K562 (cell line): ENCODE results near the gene PDE11A. TPM values are rescaled to one million over a fixed set of nuclear protein-coding genes. Genes with fewer than 3 reads are reported as not detected.

Experiments used
- CCAR2 ChIP-seq: fragments of 200-400 bp; formaldehyde crosslinking; IDR thresholded peaks from 2 replicates; pipeline ENCODE4 v1.6.1; 2017; ENCODE audit warnings: mild to moderate bottlenecking, low read depth, low read length
- NCOA1 ChIP-seq: fragments of 450-650 bp; IDR thresholded peaks from 2 replicates; pipeline ENCODE4 v1.6.1; 2016; ENCODE audit warnings: low read depth
- SIX5 ChIP-seq, 2 experiments: IDR thresholded peaks; 2 replicates each; pipeline ENCODE4 v1.6.1; 2011; ENCODE audit warnings: low read length in 2 of 2, borderline replicate concordance in 1 of 2, low read depth in 1 of 2, mild to moderate bottlenecking in 1 of 2, moderate library complexity in 1 of 2; ENCODE audit not compliant: insufficient read depth in 1 of 2
- ZNF146 ChIP-seq: IDR thresholded peaks from one replicate; pipeline ENCODE4 v1.6.1; 2018; ENCODE audit warnings: missing compliant biosample characterization; ENCODE audit not compliant: unreplicated experiment
- ZNF347 ChIP-seq: fragments of 450-650 bp; formaldehyde crosslinking; IDR thresholded peaks from 2 replicates; pipeline ENCODE4 v1.4.0; 2020; ENCODE audit warnings: low read depth, mild to moderate bottlenecking, moderate library complexity
- polyA plus RNA-seq, 8 experiments: library from polyadenylated mRNA; depleted of rRNA in 4 of 8; stranded (reverse) in 5 of 8; unstranded in 3 of 8; fragments of >200 nt; fragmentation: Nextera tagmentation in 2 of 8; fragmentation: Illumina TruSeq in 1 of 8; extraction: Ambion mirVana in 2 of 8; extraction: Trizol in 1 of 8; gene quantifications; 2 replicates each; pipeline versions ENCODE4 v1.2.1 to v1.2.3, GENCODE V29; 2011 to 2014; ENCODE audit warnings: inconsistent platforms in 1 of 8, missing spikeins in 1 of 8
- total RNA-seq, 7 experiments: library from RNA; depleted of rRNA in 6 of 7; stranded (reverse); fragments of >200 nt in 6 of 7; fragmentation: Illumina TruSeq in 2 of 7; extraction: Trizol in 2 of 7; gene quantifications; 2 replicates each; pipeline versions ENCODE4 v1.2.1 to v1.2.3, GENCODE V29; 2011 to 2021; ENCODE audit warnings: low replicate concordance in 1 of 7
- TF ChIP-seq, protein P1 (sequence below): fragments of 250-450 bp; sonication (Bioruptor Pico); IDR thresholded peaks from 2 replicates; pipeline ENCODE4 v1.4.0; 2020
- TF ChIP-seq, protein P2 (sequence below): fragments of 450-650 bp; formaldehyde crosslinking; IDR thresholded peaks from 2 replicates; pipeline ENCODE4 v1.4.0; 2020; ENCODE audit warnings: mild to moderate bottlenecking
- TF ChIP-seq, protein P3 (sequence below): fragments of 200-600 bp; sonication (generic); IDR thresholded peaks from one replicate; pipeline ENCODE4 v1.6.1; 2012; ENCODE audit warnings: mild to moderate bottlenecking, low read depth, low read length, inconsistent platforms

Gene PDE11A
- total and polyA plus RNA-seq, 9 of the 15 experiments (the other 6 are each of a cell fraction or from before 2014, with no cell fraction given) = 3.2 to 22.1 (median 5.7) TPM

DNA sequence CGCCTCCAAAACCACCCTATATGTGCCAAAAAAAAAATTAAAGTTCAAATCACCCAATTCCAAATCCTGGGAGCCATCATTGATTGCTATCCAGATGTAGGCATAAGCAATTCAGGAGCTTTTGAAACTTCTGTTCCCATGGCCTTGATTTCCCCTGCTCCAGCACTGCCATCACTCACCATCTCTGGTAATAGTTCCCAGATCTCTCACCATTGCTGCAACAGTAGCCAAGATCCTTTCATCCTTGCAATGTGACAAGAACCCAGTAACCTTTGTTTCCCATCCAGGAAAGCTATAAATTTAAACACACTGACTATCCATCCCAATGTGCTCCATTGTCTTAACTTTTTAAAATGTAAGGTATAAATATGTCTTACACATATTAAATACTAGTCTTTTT is 155.4 kb downstream of the PDE11A start (continued):
- TF ChIP-seq, protein P1, sequence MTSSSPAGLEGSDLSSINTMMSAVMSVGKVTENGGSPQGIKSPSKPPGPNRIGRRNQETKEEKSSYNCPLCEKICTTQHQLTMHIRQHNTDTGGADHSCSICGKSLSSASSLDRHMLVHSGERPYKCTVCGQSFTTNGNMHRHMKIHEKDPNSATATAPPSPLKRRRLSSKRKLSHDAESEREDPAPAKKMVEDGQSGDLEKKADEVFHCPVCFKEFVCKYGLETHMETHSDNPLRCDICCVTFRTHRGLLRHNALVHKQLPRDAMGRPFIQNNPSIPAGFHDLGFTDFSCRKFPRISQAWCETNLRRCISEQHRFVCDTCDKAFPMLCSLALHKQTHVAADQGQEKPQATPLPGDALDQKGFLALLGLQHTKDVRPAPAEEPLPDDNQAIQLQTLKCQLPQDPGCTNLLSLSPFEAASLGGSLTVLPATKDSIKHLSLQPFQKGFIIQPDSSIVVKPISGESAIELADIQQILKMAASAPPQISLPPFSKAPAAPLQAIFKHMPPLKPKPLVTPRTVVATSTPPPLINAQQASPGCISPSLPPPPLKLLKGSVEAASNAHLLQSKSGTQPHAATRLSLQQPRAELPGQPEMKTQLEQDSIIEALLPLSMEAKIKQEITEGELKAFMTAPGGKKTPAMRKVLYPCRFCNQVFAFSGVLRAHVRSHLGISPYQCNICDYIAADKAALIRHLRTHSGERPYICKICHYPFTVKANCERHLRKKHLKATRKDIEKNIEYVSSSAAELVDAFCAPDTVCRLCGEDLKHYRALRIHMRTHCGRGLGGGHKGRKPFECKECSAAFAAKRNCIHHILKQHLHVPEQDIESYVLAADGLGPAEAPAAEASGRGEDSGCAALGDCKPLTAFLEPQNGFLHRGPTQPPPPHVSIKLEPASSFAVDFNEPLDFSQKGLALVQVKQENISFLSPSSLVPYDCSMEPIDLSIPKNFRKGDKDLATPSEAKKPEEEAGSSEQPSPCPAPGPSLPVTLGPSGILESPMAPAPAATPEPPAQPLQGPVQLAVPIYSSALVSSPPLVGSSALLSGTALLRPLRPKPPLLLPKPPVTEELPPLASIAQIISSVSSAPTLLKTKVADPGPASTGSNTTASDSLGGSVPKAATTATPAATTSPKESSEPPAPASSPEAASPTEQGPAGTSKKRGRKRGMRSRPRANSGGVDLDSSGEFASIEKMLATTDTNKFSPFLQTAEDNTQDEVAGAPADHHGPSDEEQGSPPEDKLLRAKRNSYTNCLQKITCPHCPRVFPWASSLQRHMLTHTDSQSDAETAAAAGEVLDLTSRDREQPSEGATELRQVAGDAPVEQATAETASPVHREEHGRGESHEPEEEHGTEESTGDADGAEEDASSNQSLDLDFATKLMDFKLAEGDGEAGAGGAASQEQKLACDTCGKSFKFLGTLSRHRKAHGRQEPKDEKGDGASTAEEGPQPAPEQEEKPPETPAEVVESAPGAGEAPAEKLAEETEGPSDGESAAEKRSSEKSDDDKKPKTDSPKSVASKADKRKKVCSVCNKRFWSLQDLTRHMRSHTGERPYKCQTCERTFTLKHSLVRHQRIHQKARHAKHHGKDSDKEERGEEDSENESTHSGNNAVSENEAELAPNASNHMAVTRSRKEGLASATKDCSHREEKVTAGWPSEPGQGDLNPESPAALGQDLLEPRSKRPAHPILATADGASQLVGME (CRISPR knock-in tag) = no peak
- TF ChIP-seq CCAR2 (no peak), ZNF146 (CRISPR knock-in tag) (no peak), ZNF347 (CRISPR knock-in tag) (no peak), NCOA1 (no peak), SIX5 (IDR thresholded peaks at IDR 0.05; ENCODE audit: borderline replicate concordance in 1 of 2, insufficient read depth in 1 of 2, low read depth in 1 of 2, low read length in 2 of 2) (no peak)
- TF ChIP-seq, protein P2, sequence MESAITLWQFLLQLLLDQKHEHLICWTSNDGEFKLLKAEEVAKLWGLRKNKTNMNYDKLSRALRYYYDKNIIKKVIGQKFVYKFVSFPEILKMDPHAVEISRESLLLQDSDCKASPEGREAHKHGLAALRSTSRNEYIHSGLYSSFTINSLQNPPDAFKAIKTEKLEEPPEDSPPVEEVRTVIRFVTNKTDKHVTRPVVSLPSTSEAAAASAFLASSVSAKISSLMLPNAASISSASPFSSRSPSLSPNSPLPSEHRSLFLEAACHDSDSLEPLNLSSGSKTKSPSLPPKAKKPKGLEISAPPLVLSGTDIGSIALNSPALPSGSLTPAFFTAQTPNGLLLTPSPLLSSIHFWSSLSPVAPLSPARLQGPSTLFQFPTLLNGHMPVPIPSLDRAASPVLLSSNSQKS (CRISPR knock-in tag) = no peak
- TF ChIP-seq, protein P3, sequence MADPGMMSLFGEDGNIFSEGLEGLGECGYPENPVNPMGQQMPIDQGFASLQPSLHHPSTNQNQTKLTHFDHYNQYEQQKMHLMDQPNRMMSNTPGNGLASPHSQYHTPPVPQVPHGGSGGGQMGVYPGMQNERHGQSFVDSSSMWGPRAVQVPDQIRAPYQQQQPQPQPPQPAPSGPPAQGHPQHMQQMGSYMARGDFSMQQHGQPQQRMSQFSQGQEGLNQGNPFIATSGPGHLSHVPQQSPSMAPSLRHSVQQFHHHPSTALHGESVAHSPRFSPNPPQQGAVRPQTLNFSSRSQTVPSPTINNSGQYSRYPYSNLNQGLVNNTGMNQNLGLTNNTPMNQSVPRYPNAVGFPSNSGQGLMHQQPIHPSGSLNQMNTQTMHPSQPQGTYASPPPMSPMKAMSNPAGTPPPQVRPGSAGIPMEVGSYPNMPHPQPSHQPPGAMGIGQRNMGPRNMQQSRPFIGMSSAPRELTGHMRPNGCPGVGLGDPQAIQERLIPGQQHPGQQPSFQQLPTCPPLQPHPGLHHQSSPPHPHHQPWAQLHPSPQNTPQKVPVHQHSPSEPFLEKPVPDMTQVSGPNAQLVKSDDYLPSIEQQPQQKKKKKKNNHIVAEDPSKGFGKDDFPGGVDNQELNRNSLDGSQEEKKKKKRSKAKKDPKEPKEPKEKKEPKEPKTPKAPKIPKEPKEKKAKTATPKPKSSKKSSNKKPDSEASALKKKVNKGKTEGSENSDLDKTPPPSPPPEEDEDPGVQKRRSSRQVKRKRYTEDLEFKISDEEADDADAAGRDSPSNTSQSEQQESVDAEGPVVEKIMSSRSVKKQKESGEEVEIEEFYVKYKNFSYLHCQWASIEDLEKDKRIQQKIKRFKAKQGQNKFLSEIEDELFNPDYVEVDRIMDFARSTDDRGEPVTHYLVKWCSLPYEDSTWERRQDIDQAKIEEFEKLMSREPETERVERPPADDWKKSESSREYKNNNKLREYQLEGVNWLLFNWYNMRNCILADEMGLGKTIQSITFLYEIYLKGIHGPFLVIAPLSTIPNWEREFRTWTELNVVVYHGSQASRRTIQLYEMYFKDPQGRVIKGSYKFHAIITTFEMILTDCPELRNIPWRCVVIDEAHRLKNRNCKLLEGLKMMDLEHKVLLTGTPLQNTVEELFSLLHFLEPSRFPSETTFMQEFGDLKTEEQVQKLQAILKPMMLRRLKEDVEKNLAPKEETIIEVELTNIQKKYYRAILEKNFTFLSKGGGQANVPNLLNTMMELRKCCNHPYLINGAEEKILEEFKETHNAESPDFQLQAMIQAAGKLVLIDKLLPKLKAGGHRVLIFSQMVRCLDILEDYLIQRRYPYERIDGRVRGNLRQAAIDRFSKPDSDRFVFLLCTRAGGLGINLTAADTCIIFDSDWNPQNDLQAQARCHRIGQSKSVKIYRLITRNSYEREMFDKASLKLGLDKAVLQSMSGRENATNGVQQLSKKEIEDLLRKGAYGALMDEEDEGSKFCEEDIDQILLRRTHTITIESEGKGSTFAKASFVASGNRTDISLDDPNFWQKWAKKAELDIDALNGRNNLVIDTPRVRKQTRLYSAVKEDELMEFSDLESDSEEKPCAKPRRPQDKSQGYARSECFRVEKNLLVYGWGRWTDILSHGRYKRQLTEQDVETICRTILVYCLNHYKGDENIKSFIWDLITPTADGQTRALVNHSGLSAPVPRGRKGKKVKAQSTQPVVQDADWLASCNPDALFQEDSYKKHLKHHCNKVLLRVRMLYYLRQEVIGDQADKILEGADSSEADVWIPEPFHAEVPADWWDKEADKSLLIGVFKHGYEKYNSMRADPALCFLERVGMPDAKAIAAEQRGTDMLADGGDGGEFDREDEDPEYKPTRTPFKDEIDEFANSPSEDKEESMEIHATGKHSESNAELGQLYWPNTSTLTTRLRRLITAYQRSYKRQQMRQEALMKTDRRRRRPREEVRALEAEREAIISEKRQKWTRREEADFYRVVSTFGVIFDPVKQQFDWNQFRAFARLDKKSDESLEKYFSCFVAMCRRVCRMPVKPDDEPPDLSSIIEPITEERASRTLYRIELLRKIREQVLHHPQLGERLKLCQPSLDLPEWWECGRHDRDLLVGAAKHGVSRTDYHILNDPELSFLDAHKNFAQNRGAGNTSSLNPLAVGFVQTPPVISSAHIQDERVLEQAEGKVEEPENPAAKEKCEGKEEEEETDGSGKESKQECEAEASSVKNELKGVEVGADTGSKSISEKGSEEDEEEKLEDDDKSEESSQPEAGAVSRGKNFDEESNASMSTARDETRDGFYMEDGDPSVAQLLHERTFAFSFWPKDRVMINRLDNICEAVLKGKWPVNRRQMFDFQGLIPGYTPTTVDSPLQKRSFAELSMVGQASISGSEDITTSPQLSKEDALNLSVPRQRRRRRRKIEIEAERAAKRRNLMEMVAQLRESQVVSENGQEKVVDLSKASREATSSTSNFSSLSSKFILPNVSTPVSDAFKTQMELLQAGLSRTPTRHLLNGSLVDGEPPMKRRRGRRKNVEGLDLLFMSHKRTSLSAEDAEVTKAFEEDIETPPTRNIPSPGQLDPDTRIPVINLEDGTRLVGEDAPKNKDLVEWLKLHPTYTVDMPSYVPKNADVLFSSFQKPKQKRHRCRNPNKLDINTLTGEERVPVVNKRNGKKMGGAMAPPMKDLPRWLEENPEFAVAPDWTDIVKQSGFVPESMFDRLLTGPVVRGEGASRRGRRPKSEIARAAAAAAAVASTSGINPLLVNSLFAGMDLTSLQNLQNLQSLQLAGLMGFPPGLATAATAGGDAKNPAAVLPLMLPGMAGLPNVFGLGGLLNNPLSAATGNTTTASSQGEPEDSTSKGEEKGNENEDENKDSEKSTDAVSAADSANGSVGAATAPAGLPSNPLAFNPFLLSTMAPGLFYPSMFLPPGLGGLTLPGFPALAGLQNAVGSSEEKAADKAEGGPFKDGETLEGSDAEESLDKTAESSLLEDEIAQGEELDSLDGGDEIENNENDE = no peak
- TF ChIP-seq, all 486 proteins: peak for 0
